KBM-7 (cell line): ENCODE measurements around the gene NR2F1.
"Not testable (repeated sequence)": the region's sequence is repeated elsewhere in the genome, so short reads cannot be mapped to it uniquely, and the experiment has no call there.

ENCODE experiments used
- DNase-seq: peaks from one replicate; pipeline ENCODE4 v3.0.0-alpha.2; 2015
- in situ Hi-C: fragments of 300-500 bp; cut with MboI; formaldehyde crosslinking; loops from 2 replicates; pipeline ENCODE4 v1.14.3; 2020; ENCODE audit warnings: low sequenced_read_pairs, low pct_unique_long_range_greater_than_20kb, mixed read lengths

NR2F1 gene

GRCh38 chr5:93582677-93583438 is at the start of gene NR2F1:
TSS of gene NR2F1 (plus strand) at chr5:93583222. CDS start at chr5:93585024, 1,802 bp downstream.
- peak; percentile 91 for DNase-seq
- in situ Hi-C loops: loop anchor here (25.0 kb wide), 2 partner anchors 204 to 329 kb away; no protein-coding TSS in a partner anchor

DNA sequence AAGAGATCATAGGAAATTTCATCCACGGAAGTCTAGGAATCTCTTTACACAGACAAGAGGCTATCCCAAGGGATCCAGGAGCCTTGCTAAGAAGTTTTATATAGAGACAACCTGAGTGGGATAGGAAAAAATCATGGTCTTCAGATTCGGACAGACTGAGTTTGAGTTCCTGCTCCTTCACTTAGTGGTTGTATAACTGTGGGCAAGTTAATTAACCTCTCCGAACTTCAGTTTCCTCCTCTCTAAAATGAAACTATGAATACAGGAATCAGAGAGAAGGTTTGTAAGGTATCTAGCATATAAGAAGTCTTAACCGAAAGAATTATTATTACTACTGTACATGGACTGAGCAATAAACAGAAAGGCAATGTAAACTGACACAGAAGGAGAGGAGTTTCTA is 37.1 kb upstream of the NR2F1 start:
- no peak for DNase-seq
- in situ Hi-C loops: no loop called here

DNA sequence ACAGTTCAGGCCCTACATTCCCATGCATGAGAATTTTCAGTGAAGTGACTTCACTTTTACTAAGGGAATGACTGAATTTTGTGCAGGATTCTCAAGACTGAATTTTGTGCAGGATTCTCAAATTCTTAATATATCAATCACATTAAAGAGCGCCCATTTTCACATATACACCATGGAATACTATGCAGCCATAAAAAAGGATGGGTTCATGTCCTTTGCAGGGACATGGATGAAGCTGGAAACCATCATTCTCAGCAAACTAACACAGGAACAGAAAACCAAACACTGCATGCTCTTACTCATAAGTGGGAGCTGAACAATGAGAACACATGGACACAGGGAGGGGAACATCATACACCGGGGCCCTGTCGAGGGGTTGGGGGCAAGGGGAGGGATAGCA is 33.4 kb upstream of the NR2F1 start:
- in situ Hi-C loops: not testable (repeated sequence)

GRCh38 chr5:93557021-93557604 is 25.9 kb upstream of the NR2F1 start:
- no peak for DNase-seq
- in situ Hi-C loops: no loop called here

More for the DNA sequence above, 33.4 kb upstream of the NR2F1 start:
- not testable (repeated sequence) for DNase-seq

DNA sequence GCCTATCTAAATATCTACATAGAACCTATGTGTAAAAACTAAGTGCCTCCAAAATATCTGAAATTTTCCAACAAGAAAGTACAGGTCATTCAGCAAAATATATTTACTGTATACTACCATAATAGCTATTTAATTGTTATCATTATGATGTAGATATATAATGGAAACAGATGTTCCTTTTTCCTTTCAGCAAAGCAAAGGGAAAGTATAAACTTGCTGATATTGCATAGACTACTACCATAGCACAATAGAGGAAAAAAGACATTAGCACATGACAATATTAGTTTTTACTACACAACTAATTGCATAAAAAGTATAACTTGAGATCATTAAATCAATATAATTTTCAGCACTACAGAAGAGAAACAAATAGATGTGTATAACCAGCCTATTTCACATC is 16.9 kb upstream of the NR2F1 start:
- no peak for DNase-seq
- in situ Hi-C loops: no loop called here

GRCh38 chr5:93567424-93567823 is 15.6 kb upstream of the NR2F1 start:
- in situ Hi-C loops: no loop called here

DNA sequence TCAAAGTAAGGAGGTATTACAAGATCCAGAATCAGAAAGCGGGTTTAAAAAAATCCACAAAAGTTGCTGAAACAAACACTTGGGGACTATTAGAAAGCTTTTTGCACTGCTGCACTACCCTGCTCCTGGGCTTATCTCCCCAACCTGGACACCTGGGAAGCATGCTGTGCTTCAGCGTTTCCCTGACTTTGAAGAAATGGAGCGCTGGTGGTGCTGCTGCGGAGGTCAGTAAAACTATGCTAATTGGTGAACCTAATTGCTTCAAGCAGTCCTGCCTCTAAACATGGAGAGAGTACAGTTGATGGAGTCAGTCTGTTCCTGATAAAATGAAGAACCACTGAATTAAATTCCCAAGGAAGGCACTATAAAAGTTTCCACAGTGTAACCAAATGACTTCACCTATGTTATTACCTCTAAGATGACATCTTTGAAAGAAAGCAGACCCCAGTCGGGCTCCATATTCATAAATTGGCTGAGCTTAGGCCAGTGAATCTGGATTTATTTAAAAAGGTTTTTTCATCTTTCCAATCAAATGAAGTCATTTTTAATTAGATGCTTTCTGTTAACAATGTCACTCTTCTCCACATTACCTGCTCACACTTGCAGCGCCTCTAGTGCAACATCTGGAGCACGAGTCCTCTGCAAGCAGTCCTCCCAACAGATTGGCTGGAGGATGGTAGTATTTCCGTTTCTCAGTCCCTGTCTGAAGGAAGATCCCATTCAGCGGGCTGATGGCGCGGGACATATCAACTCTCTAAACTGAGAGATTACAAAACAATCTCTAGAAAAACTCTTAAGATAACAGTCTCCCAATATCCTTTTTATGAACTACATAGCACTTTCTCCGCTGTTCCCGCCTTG is 13.5 kb upstream of the NR2F1 start:
- in situ Hi-C loops: no loop called here
- no peak for DNase-seq

More at GRCh38 chr5:93567424-93567823, 15.6 kb upstream of the NR2F1 start:
- DNase-seq: no peak

GRCh38 chr5:93570294-93571113 is 12.5 kb upstream of the NR2F1 start:
- in situ Hi-C loops: no loop called here
- DNase-seq: peak; percentile 81

- DNase-seq: no peak
- in situ Hi-C loops: no loop called here
Observed at GRCh38 chr5:93571114-93571949, 11.7 kb upstream of the NR2F1 start.

DNA sequence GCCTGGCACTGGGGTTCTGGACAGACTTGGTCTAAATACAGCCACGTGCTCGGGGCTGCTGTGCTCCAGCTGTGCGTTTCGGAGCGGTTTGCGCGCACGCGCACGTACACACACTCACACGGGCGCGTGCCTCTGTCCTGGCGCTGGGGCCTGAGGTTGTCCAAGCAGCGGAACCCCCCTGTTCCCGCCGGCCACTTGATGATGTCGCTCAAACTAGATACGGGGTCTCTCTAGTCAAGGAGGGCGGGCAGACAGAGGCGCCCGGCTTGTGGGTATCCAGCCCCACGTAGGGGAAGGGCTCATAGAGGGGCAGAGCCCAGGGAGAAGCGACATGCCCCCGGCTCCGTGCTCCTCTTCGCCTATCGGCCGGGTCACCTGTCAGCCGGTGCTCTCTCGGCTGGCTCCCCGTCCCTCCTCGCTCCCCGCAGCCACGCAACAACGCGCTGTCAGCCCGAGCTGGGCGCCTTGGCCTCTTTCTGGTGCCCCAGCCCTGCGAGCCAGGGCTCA is 10.9 kb upstream of the NR2F1 start:
- in situ Hi-C loops: no loop called here
- DNase-seq: no peak

GRCh38 chr5:93572608-93573353 is 10.2 kb upstream of the NR2F1 start:
- in situ Hi-C loops: no loop called here
- peak; percentile 69 for DNase-seq

DNA sequence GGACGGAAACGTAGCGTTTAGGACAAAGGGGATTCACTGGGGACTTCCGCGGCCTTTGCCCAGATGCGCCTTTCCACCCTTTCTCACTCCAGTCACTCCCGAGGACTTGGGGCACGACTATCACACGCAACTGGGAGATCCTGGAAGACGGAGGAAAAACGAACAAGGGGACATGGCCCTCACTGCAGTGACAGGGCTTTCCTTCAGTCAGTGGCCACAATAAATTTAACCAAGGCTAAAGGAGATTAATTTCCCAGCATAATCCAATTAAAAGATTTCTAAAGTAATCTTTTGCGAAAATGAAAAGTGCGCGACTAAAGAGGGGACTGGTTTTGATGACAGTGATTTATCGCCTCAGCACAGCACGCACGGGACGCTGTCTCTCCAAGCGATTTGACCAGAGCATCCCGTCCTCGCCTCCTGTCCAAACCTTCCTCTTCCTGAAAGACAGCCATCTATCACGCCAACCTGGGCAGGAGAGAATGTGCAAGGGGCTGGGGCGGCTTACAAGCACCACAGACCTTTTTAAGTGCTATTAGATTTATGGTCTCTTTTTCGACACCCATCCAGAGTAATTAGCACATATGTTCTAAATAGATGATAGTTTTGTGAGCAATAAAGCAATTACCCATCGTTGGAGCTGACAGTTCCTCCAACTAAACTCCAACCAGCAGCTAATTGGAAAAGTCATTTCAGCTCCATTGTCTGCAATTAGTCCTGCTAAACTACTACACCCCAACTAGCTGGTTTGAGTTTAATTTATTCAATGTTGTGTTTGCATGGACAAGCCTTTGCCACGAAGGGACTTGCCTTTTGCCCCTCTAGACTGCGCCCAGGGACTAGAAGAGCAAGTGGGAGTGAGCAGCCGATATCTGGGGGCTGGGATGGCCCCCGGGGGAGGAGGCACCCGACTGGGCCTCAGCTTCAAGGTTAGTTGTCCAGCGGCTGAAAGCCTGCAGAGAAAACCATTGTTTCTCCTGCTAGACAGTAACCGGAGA is 9.4 kb upstream of the NR2F1 start:
- no peak for DNase-seq
- in situ Hi-C loops: no loop called here

GRCh38 chr5:93574491-93575305 is 8.3 kb upstream of the NR2F1 start:
- in situ Hi-C loops: loop anchor here (25.0 kb wide), 2 partner anchors 213 to 338 kb away; no protein-coding TSS in a partner anchor
- DNase-seq: no peak

GRCh38 chr5:93575461-93576414 is 7.3 kb upstream of the NR2F1 start:
- DNase-seq: no peak
- in situ Hi-C loops: loop anchor here (25.0 kb wide), 2 partner anchors 212 to 337 kb away; no protein-coding TSS in a partner anchor
